CD14-positive monocyte (primary cell): ENCODE results near the gene ZNF493. TPM values are rescaled to one million over a fixed set of nuclear protein-coding genes. Genes with fewer than 3 reads are reported as not detected.

Experiments used
- DNase-seq, 3 donors: peaks; one replicate each; pipeline ENCODE4 v3.0.0-alpha.2; 2011 to 2022
- H2AFZ ChIP-seq: 2 replicates; pipeline ENCODE4 v1.6.0; 2012; ENCODE audit warnings: mild to moderate bottlenecking, low read depth, low read length, inconsistent platforms; ENCODE audit not compliant: insufficient read depth, poor library complexity, severe bottlenecking
- H3K27ac ChIP-seq, 2 donors: 1 replicate in 1 of 2; 2 replicates in 1 of 2; pipeline ENCODE4 v1.5.1; 2012 to 2013; ENCODE audit warnings: low read length in 2 of 2, control low read depth in 1 of 2, inconsistent platforms in 1 of 2, low read depth in 1 of 2, mild to moderate bottlenecking in 1 of 2
- H3K27me3 ChIP-seq, 2 donors: one replicate each; pipeline versions ENCODE4 v1.6.0 to v1.6.1; 2011 to 2013; ENCODE audit warnings: low read length in 2 of 2; ENCODE audit not compliant: control insufficient read depth in 2 of 2, insufficient read depth in 2 of 2
- H3K36me3 ChIP-seq, 2 donors: replicated peaks in 1 of 2; 1 replicate in 1 of 2; 2 replicates in 1 of 2; pipeline versions ENCODE4 v1.5.1 to v1.6.1; 2012 to 2013; ENCODE audit warnings: low read length in 2 of 2, control low read depth in 1 of 2, inconsistent platforms in 1 of 2, mild to moderate bottlenecking in 1 of 2; ENCODE audit not compliant: insufficient read depth in 2 of 2, control insufficient read depth in 1 of 2
- H3K4me1 ChIP-seq, 2 donors: 1 replicate in 1 of 2; 2 replicates in 1 of 2; pipeline versions ENCODE4 v1.5.1 to v1.6.1; 2012 to 2013; ENCODE audit warnings: low read length in 2 of 2, control low read depth in 1 of 2, inconsistent platforms in 1 of 2, mild to moderate bottlenecking in 1 of 2, moderate library complexity in 1 of 2; ENCODE audit not compliant: insufficient read depth in 2 of 2, control insufficient read depth in 1 of 2
- H3K4me2 ChIP-seq: replicated peaks from 2 replicates; pipeline ENCODE3; 2012; ENCODE audit warnings: low read length, moderate library complexity, mild to moderate bottlenecking; ENCODE audit not compliant: poor library complexity, severe bottlenecking; ENCODE audit errors: extremely low read depth
- H3K4me3 ChIP-seq, 3 experiments: fragments of 200-600 bp in 1 of 3; sonication (generic) in 1 of 3; replicated peaks in 1 of 3; 1 replicate in 2 of 3; 2 replicates in 1 of 3; pipeline ENCODE4 v1.5.1; 2011 to 2013; ENCODE audit warnings: low read length in 3 of 3, mild to moderate bottlenecking in 3 of 3, control low read depth in 2 of 3, low read depth in 2 of 3, inconsistent platforms in 1 of 3, moderate library complexity in 1 of 3
- H3K79me2 ChIP-seq: 2 replicates; pipeline ENCODE4 v1.6.0; 2012; ENCODE audit warnings: mild to moderate bottlenecking, control low read depth, inconsistent platforms, low read length, moderate library complexity; ENCODE audit not compliant: insufficient read depth
- H3K9ac ChIP-seq: 2 replicates; pipeline ENCODE4 v1.6.0; 2017; ENCODE audit warnings: low read length, mild to moderate bottlenecking; ENCODE audit not compliant: insufficient read depth, poor library complexity, severe bottlenecking
- H3K9me3 ChIP-seq, 2 donors: replicated peaks in 1 of 2; 1 replicate in 1 of 2; 2 replicates in 1 of 2; pipeline versions ENCODE4 v1.5.1 to v1.6.1; 2012 to 2013; ENCODE audit warnings: low read length in 2 of 2, control low read depth in 1 of 2; ENCODE audit not compliant: control insufficient read depth in 1 of 2, insufficient read depth in 1 of 2
- H4K20me1 ChIP-seq: 2 replicates; pipeline ENCODE4 v1.6.0; 2012; ENCODE audit warnings: mild to moderate bottlenecking, low read length, control low read depth, moderate library complexity; ENCODE audit not compliant: insufficient read depth
- H3K27ac Mint-ChIP-seq, 7 donors: one replicate each; pipeline ENCODE4 v1.8.0; 2020; ENCODE audit warnings: mild to moderate bottlenecking in 7 of 7, mixed read lengths in 7 of 7, moderate library complexity in 6 of 7, inconsistent platforms in 2 of 7
- H3K27me3 Mint-ChIP-seq, 3 donors: one replicate each; pipeline ENCODE4 v1.8.0; 2021 to 2022; ENCODE audit warnings: low read depth in 3 of 3, mild to moderate bottlenecking in 3 of 3, mixed read lengths in 3 of 3, moderate library complexity in 3 of 3, inconsistent platforms in 1 of 3
- H3K36me3 Mint-ChIP-seq, 2 donors: one replicate each; pipeline ENCODE4 v1.8.0; 2020; ENCODE audit warnings: mixed read lengths in 2 of 2, inconsistent platforms in 1 of 2, mild to moderate bottlenecking in 1 of 2
- H3K4me1 Mint-ChIP-seq: one replicate; pipeline ENCODE4 v1.8.0; 2020; ENCODE audit warnings: mild to moderate bottlenecking, mixed read lengths
- H3K4me3 Mint-ChIP-seq, 2 donors: one replicate each; pipeline ENCODE4 v1.8.0; 2020; ENCODE audit warnings: mild to moderate bottlenecking in 2 of 2, mixed read lengths in 2 of 2, moderate library complexity in 1 of 2
- H3K9me3 Mint-ChIP-seq, 7 donors: one replicate each; pipeline ENCODE4 v1.8.0; 2020 to 2022; ENCODE audit warnings: mixed read lengths in 7 of 7, mild to moderate bottlenecking in 6 of 7, moderate library complexity in 6 of 7, inconsistent platforms in 2 of 7
- CTCF ChIP-seq: fragments of 200-600 bp; IDR thresholded peaks from one replicate; pipeline ENCODE4 v1.8.0; 2022; ENCODE audit warnings: antibody characterized with exemption, mild to moderate bottlenecking
- WGBS: methylation state at CpG from one replicate; pipeline ENCODE4 v1.1.5; 2013; ENCODE audit warnings: missing lambda C conversion rate; ENCODE audit not compliant: insufficient coverage; 5-methylcytosine and 5-hydroxymethylcytosine counted together
- intact Hi-C, 2 donors: fragments of 100-400 bp; cut with micrococcal nuclease; formaldehyde crosslinking; loops; one replicate each; pipeline versions ENCODE4 v1.15.0 to v1.15.1; 2023
- polyA plus RNA-seq, 3 donors: library from polyadenylated mRNA; depleted of rRNA in 1 of 3; unstranded in 2 of 3; stranded (reverse) in 1 of 3; fragments of 300-500 nt in 2 of 3; fragments of >200 nt in 1 of 3; fragmentation: Illumina TruSeq in 2 of 3; gene quantifications; 1 replicate in 2 of 3; 2 replicates in 1 of 3; pipeline ENCODE4 v1.2.3, GENCODE V29; 2012 to 2021

ZNF493 gene
- polyA plus RNA-seq, 3 donors, result 2.1 to 3.5 (median 2.6) TPM

- Histone ChIP-seq H3K4me2 (no peak overlapping the region), H4K20me1 (no peaks in the 10 kb centered on the region), H3K4me1 (peaks cover 11 to 13% of the 10 kb centered on the region in 2 donors), H3K27me3 (peaks cover 0 to 2% of the 10 kb centered on the region in 2 donors), H3K9ac (no peak overlapping the region), H3K4me3 (no peak overlapping the region), H3K27ac (no peak overlapping the region), H3K36me3 (no peaks in the 10 kb centered on the region), H2AFZ (no peak overlapping the region), H3K9me3 (peaks cover 23 to 43% of the 10 kb centered on the region in 2 donors), H3K79me2 (no peaks in the 10 kb centered on the region)
- Mint-ChIP-seq H3K4me1 (peaks cover 10% of the 10 kb centered on the region), H3K4me3 (no peak overlapping the region), H3K27ac (no peak overlapping the region), H3K36me3 (peaks cover 0 to 6% of the 10 kb centered on the region in 2 donors), H3K9me3 (peaks cover 18 to 67% (median 50%) of the 10 kb centered on the region in 7 donors), H3K27me3 (peaks cover 0 to 5% (median 1%) of the 10 kb centered on the region in 3 donors)
- intact Hi-C loops, result no loop called here
- TF ChIP-seq CTCF, result no peak
- WGBS, result 97% methylated on average over 6 of the region's 16 CpGs
- no peak for DNase-seq
Measured at GRCh38 chr19:21462540-21462939, 65.6 kb downstream of the ZNF493 start.

DNA sequence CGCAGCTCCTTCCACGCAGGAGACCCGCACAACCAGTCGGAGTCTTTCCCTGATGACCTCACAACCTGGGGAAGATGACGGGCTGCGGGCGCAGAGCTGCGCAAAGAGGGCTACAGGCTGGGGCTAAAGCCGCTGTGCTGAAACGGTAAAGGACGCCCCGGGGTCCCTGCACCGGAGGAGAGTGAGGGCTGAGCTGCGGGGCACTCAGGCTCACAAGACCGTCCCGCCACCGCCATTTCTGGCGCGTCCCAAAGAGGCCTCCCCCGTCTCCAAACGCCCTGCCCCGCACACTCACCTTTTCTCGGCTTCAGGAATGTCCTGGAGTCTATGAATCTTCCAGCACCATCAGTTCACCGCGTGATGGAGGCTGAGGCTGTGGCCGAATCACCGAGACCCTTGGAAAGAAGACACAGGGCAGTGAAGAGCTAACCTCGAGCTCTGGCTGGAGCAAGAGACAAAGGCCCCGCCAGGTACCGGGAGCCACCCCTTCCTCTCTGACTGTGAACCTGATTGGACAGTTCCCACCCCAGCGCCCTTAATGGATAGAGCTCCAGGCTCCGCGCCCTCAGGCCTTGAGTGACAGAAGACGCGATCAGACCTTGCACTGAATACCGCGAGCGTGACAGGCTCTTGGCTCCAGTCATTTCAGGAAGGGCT, 66.6 kb downstream of the ZNF493 start:
- Histone ChIP-seq H2AFZ (peak overlapping the region; percentile 90), H3K27me3 (peaks cover 0 to 2% of the 10 kb centered on the region in 2 donors), H3K4me1 (peaks cover 11 to 13% of the 10 kb centered on the region in 2 donors), H3K36me3 (no peaks in the 10 kb centered on the region), H3K79me2 (no peaks in the 10 kb centered on the region), H3K4me3 (peak overlapping the region; percentile 12 to 73 (median 18)), H3K4me2 (peak overlapping the region; percentile 79), H3K27ac (no peak overlapping the region), H4K20me1 (no peaks in the 10 kb centered on the region), H3K9me3 (peaks cover 14 to 33% of the 10 kb centered on the region in 2 donors), H3K9ac (peak overlapping the region; percentile 61)
- 2% methylated on average over 35 of the region's 38 CpGs for WGBS
- peak in 2 of 3 donors; percentile 14 for DNase-seq
- TF ChIP-seq CTCF, result no peak
- Mint-ChIP-seq H3K4me1 (peaks cover 10% of the 10 kb centered on the region), H3K9me3 (peaks cover 15 to 64% (median 44%) of the 10 kb centered on the region in 7 donors), H3K4me3 (peak overlapping the region; percentile 85 to 95), H3K27me3 (peaks cover 0 to 5% (median 1%) of the 10 kb centered on the region in 3 donors), H3K36me3 (peaks cover 0 to 6% of the 10 kb centered on the region in 2 donors), H3K27ac (peak overlapping the region in 1 of 7 donors; percentile 79)
- intact Hi-C loops, result no loop called here
